Thyroid gland (tissue), 4 donors: Measurements from ENCODE around the gene TRPM6. TPM values are rescaled to one million over a fixed set of nuclear protein-coding genes. Genes with fewer than 3 reads are reported as not detected.

Experiments
- DNase-seq, 2 donors: peaks; one replicate each; pipeline ENCODE4 v3.0.0-alpha.2; 2019
- H3K27ac ChIP-seq, 3 donors: fragments of 200-600 bp; sonication (generic); 1 replicate in 2 of 3; 2 replicates in 1 of 3; pipeline ENCODE4 v1.5.1; 2016 to 2019; ENCODE audit warnings: mild to moderate bottlenecking in 1 of 3, moderate library complexity in 1 of 3
- H3K27me3 ChIP-seq: fragments of 200-600 bp; sonication (generic); one replicate; pipeline ENCODE4 v1.5.1; 2019
- H3K36me3 ChIP-seq, 2 donors: fragments of 200-600 bp; sonication (generic); one replicate each; pipeline ENCODE4 v1.5.1; 2016 to 2019
- H3K4me1 ChIP-seq, 2 donors: fragments of 200-600 bp; sonication (generic); one replicate each; pipeline ENCODE4 v1.5.1; 2017 to 2019
- H3K4me3 ChIP-seq, 3 donors: fragments of 200-600 bp; sonication (generic); replicated peaks in 1 of 3; 1 replicate in 2 of 3; 2 replicates in 1 of 3; pipeline ENCODE4 v1.5.1; 2016; ENCODE audit warnings: mild to moderate bottlenecking in 1 of 3
- H3K9me3 ChIP-seq: fragments of 200-600 bp; sonication (generic); one replicate; pipeline ENCODE4 v1.5.1; 2017
- CTCF ChIP-seq, 6 experiments: fragments of 200-600 bp in 3 of 6; fragments of 450-650 bp in 3 of 6; sonication (generic) in 3 of 6; IDR thresholded peaks; one replicate each; pipeline ENCODE4 v1.5.1; 2016 to 2019; ENCODE audit warnings: antibody characterized with exemption in 6 of 6, mild to moderate bottlenecking in 2 of 6, inconsistent platforms in 1 of 6, moderate library complexity in 1 of 6
- POLR2A ChIP-seq, 2 donors: fragments of 450-650 bp; IDR thresholded peaks; one replicate each; pipeline ENCODE4 v1.6.1; 2017; ENCODE audit warnings: antibody characterized with exemption in 2 of 2, mild to moderate bottlenecking in 2 of 2, moderate library complexity in 1 of 2
- WGBS, 2 donors: methylation state at CpG; one replicate each; pipeline ENCODE4 v1.1.5; 2017; 5-methylcytosine and 5-hydroxymethylcytosine counted together
- intact Hi-C: fragments of 100-400 bp; cut with DNase I; formaldehyde crosslinking; loops from one replicate; pipeline ENCODE4 v1.15.1; 2023
- total RNA-seq, 4 donors: library from RNA; depleted of rRNA; stranded (reverse); fragments of >200 nt; gene quantifications; one replicate each; pipeline ENCODE4 v1.2.3, GENCODE V29; 2016

TRPM6 gene
- total RNA-seq, 4 donors from 2014 or later: 0.44 to 0.83 (median 0.66) TPM

GRCh38 chr9:74726581-74726980 lies 161.1 kb downstream of the TRPM6 start:
- no peak for DNase-seq
- no peak overlapping the region for H3K4me3 ChIP-seq
- 87 to 98% methylated on average over 3 of the region's 3 CpGs for WGBS, 2 donors
- no peak overlapping the region for H3K27ac ChIP-seq
- H3K27me3 ChIP-seq: no peaks in the 10 kb centered on the region
- H3K36me3 ChIP-seq: no peaks in the 10 kb centered on the region
- no peaks in the 10 kb centered on the region for H3K9me3 ChIP-seq
- intact Hi-C loops: no loop called here
- TF ChIP-seq CTCF (IDR thresholded peaks at IDR 0.05): no peak
- TF ChIP-seq POLR2A (IDR thresholded peaks at IDR 0.05): no peak
- H3K4me1 ChIP-seq: no peaks in the 10 kb centered on the region

- intact Hi-C loops: no loop called here
- H3K4me1 ChIP-seq: no peaks in the 10 kb centered on the region
- no peaks in the 10 kb centered on the region for H3K9me3 ChIP-seq
- TF ChIP-seq CTCF (IDR thresholded peaks at IDR 0.05): no peak
- no peaks in the 10 kb centered on the region for H3K27me3 ChIP-seq
- 81 to 90% methylated on average over 5 of the region's 5 CpGs for WGBS, 2 donors
- no peak overlapping the region for H3K27ac ChIP-seq
- H3K4me3 ChIP-seq: no peak overlapping the region
- no peaks in the 10 kb centered on the region for H3K36me3 ChIP-seq
- no peak for DNase-seq
These were observed 163.4 kb downstream of the TRPM6 start for GRCh38 chr9:74724317-74724716.

GRCh38 chr9:74721696-74722660 lies 165.7 kb downstream of the TRPM6 start:
- Histone ChIP-seq H3K4me1 (no peaks in the 10 kb centered on the region), H3K4me3 (no peak overlapping the region), H3K27me3 (no peaks in the 10 kb centered on the region), H3K27ac (no peak overlapping the region), H3K36me3 (no peaks in the 10 kb centered on the region), H3K9me3 (no peaks in the 10 kb centered on the region)
- DNase-seq: no peak
- intact Hi-C loops: no loop called here
- WGBS, 2 donors: 67 to 69% methylated on average over 5 of the region's 5 CpGs
- TF ChIP-seq POLR2A (IDR thresholded peaks at IDR 0.05): no peak
- TF ChIP-seq CTCF (IDR thresholded peaks at IDR 0.05): no peak

- TF ChIP-seq CTCF (IDR thresholded peaks at IDR 0.05): no peak
- TF ChIP-seq POLR2A (IDR thresholded peaks at IDR 0.05): no peak
- intact Hi-C loops: no loop called here
- WGBS, 2 donors: 80 to 83% methylated on average over 1 of the region's 1 CpG
- Histone ChIP-seq H3K27me3 (no peaks in the 10 kb centered on the region), H3K4me1 (no peaks in the 10 kb centered on the region), H3K4me3 (no peak overlapping the region), H3K36me3 (no peaks in the 10 kb centered on the region), H3K9me3 (no peaks in the 10 kb centered on the region), H3K27ac (no peak overlapping the region)
- DNase-seq: no peak
These were observed 168.4 kb downstream of the TRPM6 start for GRCh38 chr9:74719306-74719705.

GRCh38 chr9:74718709-74719108 lies 169.0 kb downstream of the TRPM6 start:
- H3K4me1 ChIP-seq: no peaks in the 10 kb centered on the region
- no peak for TF ChIP-seq CTCF (IDR thresholded peaks at IDR 0.05)
- TF ChIP-seq POLR2A (IDR thresholded peaks at IDR 0.05): no peak
- H3K27me3 ChIP-seq: no peaks in the 10 kb centered on the region
- WGBS, 2 donors: 94% methylated on average over 2 of the region's 2 CpGs
- no peak overlapping the region for H3K27ac ChIP-seq
- intact Hi-C loops: no loop called here
- no peak overlapping the region for H3K4me3 ChIP-seq
- DNase-seq: no peak
- no peaks in the 10 kb centered on the region for H3K36me3 ChIP-seq
- no peaks in the 10 kb centered on the region for H3K9me3 ChIP-seq
